K562 (cell line): ENCODE measurements around the gene TTC32. TPM values are rescaled to one million over a fixed set of nuclear protein-coding genes. Genes with fewer than 3 reads are reported as not detected.
A peak's percentile ranks its signal among the peaks of the same experiment; 100 is the strongest.

Experiments
- ARID2 ChIP-seq: fragments of 450-650 bp; IDR thresholded peaks from 2 replicates; pipeline ENCODE4 v1.6.1; 2017; ENCODE audit warnings: antibody characterized with exemption, mild to moderate bottlenecking
- BMI1 ChIP-seq: fragments of 150-350 bp; IDR thresholded peaks from 2 replicates; pipeline ENCODE4 v1.6.1; 2014; ENCODE audit warnings: low read length
- E2F3 ChIP-seq: fragments of 250-450 bp; sonication (Bioruptor Pico); IDR thresholded peaks from 2 replicates; pipeline ENCODE4 v1.4.0; 2020; ENCODE audit warnings: mild to moderate bottlenecking
- ESRRA ChIP-seq: fragments of 450-650 bp; IDR thresholded peaks from 2 replicates; pipeline ENCODE4 v1.6.1; 2014; ENCODE audit warnings: low read depth, mild to moderate bottlenecking, moderate library complexity, borderline replicate concordance
- HDAC3 ChIP-seq: fragments of 450-650 bp; IDR thresholded peaks from 2 replicates; pipeline ENCODE4 v1.6.1; 2018; ENCODE audit warnings: borderline replicate concordance, mild to moderate bottlenecking, moderate library complexity; ENCODE audit not compliant: partially characterized antibody
- HDAC8 ChIP-seq: fragments of 450-650 bp; IDR thresholded peaks from 2 replicates; pipeline ENCODE4 v1.6.1; 2016; ENCODE audit warnings: mild to moderate bottlenecking, missing genetic modification characterization, moderate library complexity, missing compliant biosample characterization
- HMGN3 ChIP-seq: IDR thresholded peaks from 2 replicates; pipeline ENCODE4 v1.6.1; 2011; ENCODE audit warnings: borderline replicate concordance, low read depth, mild to moderate bottlenecking, mixed read lengths, low read length; ENCODE audit not compliant: insufficient read length; ENCODE audit errors: extremely low read depth
- NR2C2 ChIP-seq, 2 experiments: fragments of 200-800 bp in 1 of 2; sonication (Bioruptor generic) in 1 of 2; sonication (generic) in 1 of 2; formaldehyde crosslinking in 1 of 2; IDR thresholded peaks; 2 replicates each; pipeline versions ENCODE4 v1.6.1 to v1.8.0; 2016 to 2022; ENCODE audit warnings: mild to moderate bottlenecking in 1 of 2, missing compliant biosample characterization in 1 of 2, missing genetic modification characterization in 1 of 2, missing genetic modification reagents in 1 of 2
- NRF1 ChIP-seq, 2 experiments: fragments of 450-650 bp; IDR thresholded peaks in 1 of 2; conservative IDR thresholded peaks in 1 of 2; 2 replicates each; pipeline ENCODE4 v1.6.1; 2014; ENCODE audit warnings: mild to moderate bottlenecking in 2 of 2
- POLR2AphosphoS5 ChIP-seq: IDR thresholded peaks from 2 replicates; pipeline ENCODE4 v1.6.1; 2011; ENCODE audit warnings: mild to moderate bottlenecking, low read depth, low read length, moderate library complexity; ENCODE audit not compliant: control insufficient read depth, insufficient read depth
- REST ChIP-seq, 2 experiments: fragments of 450-650 bp; formaldehyde crosslinking in 1 of 2; IDR thresholded peaks; 2 replicates each; pipeline versions ENCODE4 v1.4.0 to v1.6.1; 2014 to 2020; ENCODE audit warnings: mild to moderate bottlenecking in 2 of 2, borderline replicate concordance in 1 of 2, low read depth in 1 of 2
- RHOXF2B ChIP-seq: fragments of 250-450 bp; sonication (Bioruptor Pico); conservative IDR thresholded peaks from 2 replicates; pipeline ENCODE4 v1.5.1; 2021
- SAFB2 ChIP-seq: fragments of 200-400 bp; formaldehyde crosslinking; IDR thresholded peaks from 2 replicates; pipeline ENCODE4 v1.6.1; 2018; ENCODE audit warnings: borderline replicate concordance, low read length, low read depth, moderate library complexity; ENCODE audit not compliant: severe bottlenecking
- SREBF2 ChIP-seq: sonication (generic); formaldehyde crosslinking; IDR thresholded peaks from 2 replicates; pipeline ENCODE4 v1.4.0; 2020; ENCODE audit warnings: mild to moderate bottlenecking, missing genetic modification reagents
- ZNF174 ChIP-seq: fragments of 250-450 bp; sonication (Bioruptor Pico); IDR thresholded peaks from 2 replicates; pipeline ENCODE4 v1.4.0; 2020; ENCODE audit warnings: mild to moderate bottlenecking
- ZNF197 ChIP-seq: fragments of 200-800 bp; sonication (Bioruptor generic); IDR thresholded peaks from 2 replicates; pipeline ENCODE4 v1.6.1; 2016; ENCODE audit warnings: low read depth, missing genetic modification characterization, missing compliant biosample characterization
- polyA plus RNA-seq, 8 experiments: library from polyadenylated mRNA; depleted of rRNA in 4 of 8; stranded (reverse) in 5 of 8; unstranded in 3 of 8; fragments of >200 nt; fragmentation: Nextera tagmentation in 2 of 8; fragmentation: Illumina TruSeq in 1 of 8; extraction: Ambion mirVana in 2 of 8; extraction: Trizol in 1 of 8; gene quantifications; 2 replicates each; pipeline versions ENCODE4 v1.2.1 to v1.2.3, GENCODE V29; 2011 to 2014; ENCODE audit warnings: inconsistent platforms in 1 of 8, missing spikeins in 1 of 8
- total RNA-seq, 7 experiments: library from RNA; depleted of rRNA in 6 of 7; stranded (reverse); fragments of >200 nt in 6 of 7; fragmentation: Illumina TruSeq in 2 of 7; extraction: Trizol in 2 of 7; gene quantifications; 2 replicates each; pipeline versions ENCODE4 v1.2.1 to v1.2.3, GENCODE V29; 2011 to 2021; ENCODE audit warnings: low replicate concordance in 1 of 7

Gene TTC32
- total and polyA plus RNA-seq, 9 of the 15 experiments (the other 6 are each of a cell fraction or from before 2014, with no cell fraction given), result 27.6 to 71.4 (median 52.6) TPM

- TF ChIP-seq NR2C2 (CRISPR knock-in tag; IDR thresholded peaks at IDR 0.05) (peak; percentile 70; the same call in 1 of the 2 replicates), NR2C2 (tag; IDR thresholded peaks at IDR 0.05) (peak; percentile 93), RHOXF2B (0 out of 2 replicates have a peak, but pooled peaks have one; percentile 16), E2F3 (CRISPR knock-in tag) (no peak), NRF1 (conservative IDR thresholded peaks at IDR 0.05 in 1 of 2, IDR thresholded peaks at IDR 0.05 in 1 of 2) (peak; percentile 97 to 98), SREBF2 (CRISPR knock-in tag) (no peak), REST (IDR thresholded peaks at IDR 0.05; ENCODE audit: borderline replicate concordance) (no peak), REST (CRISPR knock-in tag; IDR thresholded peaks at IDR 0.05; ENCODE audit: low read depth) (no peak; the same call in 1 of the 2 replicates), ZNF174 (CRISPR knock-in tag) (no peak), ESRRA (peak; percentile 80), SAFB2 (no peak), ZNF197 (CRISPR knock-in tag) (0 out of 2 replicates have a peak, but pooled peaks have one; percentile 41), ARID2 (0 out of 2 replicates have a peak, but pooled peaks have one; percentile 10), HDAC3 (peak; percentile 78), HDAC8 (tag) (no peak), HMGN3 (peak; percentile 40), BMI1 (no peak), POLR2AphosphoS5 (peak; percentile 91)
These were observed at the start of gene TTC32 (continued) for GRCh38 chr2:19901442-19902215.
